Bronchial epithelial cell (primary cell): Measurements from ENCODE around the gene MEIOC. TPM values are rescaled to one million over a fixed set of nuclear protein-coding genes. Genes with fewer than 3 reads are reported as not detected.
"Not testable (repeated sequence)": the region's sequence is repeated elsewhere in the genome, so short reads cannot be mapped to it uniquely, and the experiment has no call there.

Experiments
- DNase-seq: peaks from one replicate; pipeline ENCODE4 v3.0.0-alpha.2; 2010; ENCODE audit warnings: low read depth
- FAIRE-seq: peaks from 2 replicates; lab custom pipeline; 2011; peaks lifted over from hg19 to GRCh38; lab: Jason Lieb, UNC
- H3K27me3 ChIP-seq: 2 replicates; pipeline ENCODE4 v1.5.1; 2011; ENCODE audit warnings: low read length; ENCODE audit not compliant: control insufficient read depth, insufficient read depth
- H3K36me3 ChIP-seq: 2 replicates; pipeline ENCODE4 v1.5.1; 2011; ENCODE audit warnings: low read length; ENCODE audit not compliant: control insufficient read depth, insufficient read depth
- H3K4me3 ChIP-seq: 2 replicates; pipeline ENCODE4 v1.5.1; 2011; ENCODE audit warnings: mild to moderate bottlenecking, low read depth, low read length, control low read depth
- CTCF ChIP-seq: IDR thresholded peaks from 2 replicates; pipeline ENCODE4 v1.5.1; 2011; ENCODE audit warnings: mild to moderate bottlenecking, moderate library complexity, low read length, control low read depth, inconsistent platforms; ENCODE audit not compliant: insufficient read depth, severe bottlenecking
- total RNA-seq: library from RNA; depleted of rRNA; stranded (reverse); fragments of >200 nt; gene quantifications from 2 replicates; pipeline ENCODE4 v1.2.1, GENCODE V29; 2014

The MEIOC gene
- total RNA-seq, 1 donor from 2014 or later: not detected

GRCh38 chr17:44610871-44611270, 45.4 kb upstream of the MEIOC start:
- no peaks in the 10 kb centered on the region for H3K36me3 ChIP-seq
- no peak for DNase-seq
- no peak overlapping the region for H3K4me3 ChIP-seq

GRCh38 chr17:44614862-44615261, 41.4 kb upstream of the MEIOC start:
- H3K36me3 ChIP-seq: no peaks in the 10 kb centered on the region
- no peak for TF ChIP-seq CTCF
- no peak overlapping the region for H3K4me3 ChIP-seq
- FAIRE-seq (no peak), DNase-seq (no peak)
- no peaks in the 10 kb centered on the region for H3K27me3 ChIP-seq

More at GRCh38 chr17:44610871-44611270, 45.4 kb upstream of the MEIOC start:
- no peak for TF ChIP-seq CTCF
- FAIRE-seq: no peak
- peaks cover 1% of the 10 kb centered on the region for H3K27me3 ChIP-seq

- H3K27me3 ChIP-seq, FAIRE-seq, H3K4me3 ChIP-seq, H3K36me3 ChIP-seq, DNase-seq: not testable (repeated sequence)
Measured at GRCh38 chr17:44618652-44619051, 37.6 kb upstream of the MEIOC start.

GRCh38 chr17:44623070-44623725, 33.1 kb upstream of the MEIOC start:
- Histone ChIP-seq H3K27me3 (no peaks in the 10 kb centered on the region), H3K36me3 (no peaks in the 10 kb centered on the region), H3K4me3 (no peak overlapping the region)
- DNase-seq (no peak), FAIRE-seq (no peak)
- TF ChIP-seq CTCF: no peak

GRCh38 chr17:44627513-44628242, 28.6 kb upstream of the MEIOC start:
- no peak for TF ChIP-seq CTCF
- no peak for DNase-seq
- no peaks in the 10 kb centered on the region for H3K27me3 ChIP-seq
- H3K36me3 ChIP-seq: no peaks in the 10 kb centered on the region
- FAIRE-seq: no peak
- no peak overlapping the region for H3K4me3 ChIP-seq

GRCh38 chr17:44628243-44629188, 27.8 kb upstream of the MEIOC start:
- H3K27me3 ChIP-seq: no peaks in the 10 kb centered on the region
- TF ChIP-seq CTCF: no peak
- no peak overlapping the region for H3K4me3 ChIP-seq
- FAIRE-seq (no peak), DNase-seq (no peak)
- no peaks in the 10 kb centered on the region for H3K36me3 ChIP-seq
